ENCODE results near the gene FAM90A1.
"Not testable (repeated sequence)": the region's sequence is repeated elsewhere in the genome, so short reads cannot be mapped to it uniquely, and the experiment has no call there.

DNA sequence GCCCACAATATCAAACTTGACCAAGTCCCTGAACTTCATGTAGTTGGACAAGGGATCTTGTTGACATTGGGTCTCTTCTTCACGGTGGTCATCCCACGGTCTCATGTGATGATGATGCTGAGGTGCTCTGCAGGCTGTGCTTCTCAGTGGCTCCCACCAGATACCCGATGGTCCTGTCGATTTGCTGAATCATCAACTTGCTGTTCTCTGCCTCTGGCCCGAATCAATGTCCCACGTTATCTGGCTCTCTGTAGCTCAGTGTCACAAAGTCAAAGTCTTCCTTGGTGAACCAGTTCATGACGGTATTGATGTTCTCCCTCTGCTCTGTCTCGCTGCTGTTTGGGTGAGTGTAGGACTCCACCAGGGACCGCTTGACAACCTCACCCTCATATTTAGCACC, 27.3 kb upstream of the FAM90A1 start:
- TF ChIP-seq, protein P1, sequence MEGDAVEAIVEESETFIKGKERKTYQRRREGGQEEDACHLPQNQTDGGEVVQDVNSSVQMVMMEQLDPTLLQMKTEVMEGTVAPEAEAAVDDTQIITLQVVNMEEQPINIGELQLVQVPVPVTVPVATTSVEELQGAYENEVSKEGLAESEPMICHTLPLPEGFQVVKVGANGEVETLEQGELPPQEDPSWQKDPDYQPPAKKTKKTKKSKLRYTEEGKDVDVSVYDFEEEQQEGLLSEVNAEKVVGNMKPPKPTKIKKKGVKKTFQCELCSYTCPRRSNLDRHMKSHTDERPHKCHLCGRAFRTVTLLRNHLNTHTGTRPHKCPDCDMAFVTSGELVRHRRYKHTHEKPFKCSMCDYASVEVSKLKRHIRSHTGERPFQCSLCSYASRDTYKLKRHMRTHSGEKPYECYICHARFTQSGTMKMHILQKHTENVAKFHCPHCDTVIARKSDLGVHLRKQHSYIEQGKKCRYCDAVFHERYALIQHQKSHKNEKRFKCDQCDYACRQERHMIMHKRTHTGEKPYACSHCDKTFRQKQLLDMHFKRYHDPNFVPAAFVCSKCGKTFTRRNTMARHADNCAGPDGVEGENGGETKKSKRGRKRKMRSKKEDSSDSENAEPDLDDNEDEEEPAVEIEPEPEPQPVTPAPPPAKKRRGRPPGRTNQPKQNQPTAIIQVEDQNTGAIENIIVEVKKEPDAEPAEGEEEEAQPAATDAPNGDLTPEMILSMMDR (IDR thresholded peaks at IDR 0.05), result not testable (repeated sequence)
- TF ChIP-seq POLR2A, EP300 (IDR thresholded peaks at IDR 0.05): not testable (repeated sequence)

Data from sigmoid colon (tissue), 4 donors.